Lower leg skin (tissue), 3 donors: Measurements from ENCODE around the gene PHPT1.
"Not testable (repeated sequence)": the region's sequence is repeated elsewhere in the genome, so short reads cannot be mapped to it uniquely, and the experiment has no call there.

ENCODE experiments used
- CTCF ChIP-seq, 3 donors: fragments of 450-650 bp; IDR thresholded peaks; one replicate each; pipeline ENCODE4 v1.5.1; 2016; ENCODE audit warnings: antibody characterized with exemption in 3 of 3, mild to moderate bottlenecking in 3 of 3, moderate library complexity in 2 of 3
- POLR2A ChIP-seq, 2 donors: fragments of 450-650 bp; IDR thresholded peaks; one replicate each; pipeline ENCODE4 v1.6.1; 2016 to 2017; ENCODE audit warnings: antibody characterized with exemption in 2 of 2, mild to moderate bottlenecking in 1 of 2, moderate library complexity in 1 of 2

- not testable (repeated sequence) for TF ChIP-seq CTCF, POLR2A (IDR thresholded peaks at IDR 0.05)
Observed at GRCh38 chr9:136869611-136870010, 20.4 kb downstream of the PHPT1 start.
